ENCODE measurements around the gene FADS3. TPM values are rescaled to one million over a fixed set of nuclear protein-coding genes. Genes with fewer than 3 reads are reported as not detected.

Gene FADS3
- total RNA-seq, 1 experiment from 2014 or later = 65.8 TPM

- H3K36me3 ChIP-seq (ENCODE audit: control insufficient read depth in 1 of 2, insufficient read depth in 2 of 2, low read length in 2 of 2) = no peaks in the 10 kb centered on the region
- H3K4me2 ChIP-seq (ENCODE audit: low read length) = no peak overlapping the region
- BruUV-seq (replicated peaks) = no TSS peak
- H3K27me3 ChIP-seq (ENCODE audit: insufficient read depth, low read length) = no peaks in the 10 kb centered on the region
- no peak overlapping the region for H3K27ac ChIP-seq (ENCODE audit: low read depth, low read length)
- no peaks in the 10 kb centered on the region for H3K9me2 ChIP-seq (ENCODE audit: insufficient read depth)
- H3K4me3 ChIP-seq (replicated peaks in 1 of 2; ENCODE audit: low read depth in 1 of 2, low read length in 2 of 2) = no peak overlapping the region
- CTCF ChIA-PET = interaction anchor here (0.6 kb wide), 1 partner anchor 21 kb away, joined by 3 read pairs; no protein-coding TSS in a partner anchor
- DNase-seq (ENCODE audit: low read depth, low spot score) (no peak), ATAC-seq (no peak)
- no peak overlapping the region for H2AFZ ChIP-seq (ENCODE audit: low read depth, low read length, poor library complexity, severe bottlenecking)
- H3K9me3 ChIP-seq (ENCODE audit: control insufficient read depth in 1 of 2, insufficient read depth in 1 of 2, low read depth in 1 of 2, low read length in 2 of 2) = no peaks in the 10 kb centered on the region
- H3K9ac ChIP-seq (ENCODE audit: low read length) = no peak overlapping the region
- no peaks in the 10 kb centered on the region for H4K20me1 ChIP-seq (ENCODE audit: insufficient read depth)
- POLR2A ChIA-PET = no interaction called here
- no peaks in the 10 kb centered on the region for H3K79me2 ChIP-seq (ENCODE audit: insufficient read depth, low read length)
- peaks cover 5 to 16% of the 10 kb centered on the region in 2 experiments; a peak in 3 of 4 replicates for H3K4me1 ChIP-seq (ENCODE audit: control insufficient read depth in 1 of 2, insufficient read depth in 2 of 2, low read length in 2 of 2)
- TF ChIP-seq, protein P1, sequence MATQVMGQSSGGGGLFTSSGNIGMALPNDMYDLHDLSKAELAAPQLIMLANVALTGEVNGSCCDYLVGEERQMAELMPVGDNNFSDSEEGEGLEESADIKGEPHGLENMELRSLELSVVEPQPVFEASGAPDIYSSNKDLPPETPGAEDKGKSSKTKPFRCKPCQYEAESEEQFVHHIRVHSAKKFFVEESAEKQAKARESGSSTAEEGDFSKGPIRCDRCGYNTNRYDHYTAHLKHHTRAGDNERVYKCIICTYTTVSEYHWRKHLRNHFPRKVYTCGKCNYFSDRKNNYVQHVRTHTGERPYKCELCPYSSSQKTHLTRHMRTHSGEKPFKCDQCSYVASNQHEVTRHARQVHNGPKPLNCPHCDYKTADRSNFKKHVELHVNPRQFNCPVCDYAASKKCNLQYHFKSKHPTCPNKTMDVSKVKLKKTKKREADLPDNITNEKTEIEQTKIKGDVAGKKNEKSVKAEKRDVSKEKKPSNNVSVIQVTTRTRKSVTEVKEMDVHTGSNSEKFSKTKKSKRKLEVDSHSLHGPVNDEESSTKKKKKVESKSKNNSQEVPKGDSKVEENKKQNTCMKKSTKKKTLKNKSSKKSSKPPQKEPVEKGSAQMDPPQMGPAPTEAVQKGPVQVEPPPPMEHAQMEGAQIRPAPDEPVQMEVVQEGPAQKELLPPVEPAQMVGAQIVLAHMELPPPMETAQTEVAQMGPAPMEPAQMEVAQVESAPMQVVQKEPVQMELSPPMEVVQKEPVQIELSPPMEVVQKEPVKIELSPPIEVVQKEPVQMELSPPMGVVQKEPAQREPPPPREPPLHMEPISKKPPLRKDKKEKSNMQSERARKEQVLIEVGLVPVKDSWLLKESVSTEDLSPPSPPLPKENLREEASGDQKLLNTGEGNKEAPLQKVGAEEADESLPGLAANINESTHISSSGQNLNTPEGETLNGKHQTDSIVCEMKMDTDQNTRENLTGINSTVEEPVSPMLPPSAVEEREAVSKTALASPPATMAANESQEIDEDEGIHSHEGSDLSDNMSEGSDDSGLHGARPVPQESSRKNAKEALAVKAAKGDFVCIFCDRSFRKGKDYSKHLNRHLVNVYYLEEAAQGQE (IDR thresholded peaks at IDR 0.05; ENCODE audit: low read depth) = no peak
- TF ChIP-seq ELF1 (IDR thresholded peaks at IDR 0.05; ENCODE audit: borderline replicate concordance, low read depth) (no peak), SP1 (IDR thresholded peaks at IDR 0.05; ENCODE audit: low read depth) (no peak), RAD21 (IDR thresholded peaks at IDR 0.05; ENCODE audit: low read depth) (no peak), POLR2A (IDR thresholded peaks at IDR 0.05; ENCODE audit: borderline replicate concordance, extremely low read depth, insufficient read depth, insufficient read length) (no peak), EZH2 (IDR thresholded peaks at IDR 0.05) (no peak), SIN3A (IDR thresholded peaks at IDR 0.05; ENCODE audit: low read depth) (no peak), CEBPB (IDR thresholded peaks at IDR 0.05; ENCODE audit: low read depth) (no peak), YY1 (IDR thresholded peaks at IDR 0.05; ENCODE audit: extremely low read depth, insufficient replicate concordance, low read depth, low read length) (no peak), TCF7L2 (IDR thresholded peaks at IDR 0.05; ENCODE audit: borderline replicate concordance, extremely low read depth, insufficient read depth, insufficient read length) (no peak), SRF (IDR thresholded peaks at IDR 0.05; ENCODE audit: low read depth) (no peak), CTCF (IDR thresholded peaks at IDR 0.05 in 2 of 3, conservative IDR thresholded peaks at IDR 0.05 in 1 of 3; ENCODE audit: borderline replicate concordance in 1 of 3, insufficient read depth in 1 of 3, low read depth in 2 of 3, low read length in 2 of 3) (no peak)
- TF ChIP-seq, protein P2, sequence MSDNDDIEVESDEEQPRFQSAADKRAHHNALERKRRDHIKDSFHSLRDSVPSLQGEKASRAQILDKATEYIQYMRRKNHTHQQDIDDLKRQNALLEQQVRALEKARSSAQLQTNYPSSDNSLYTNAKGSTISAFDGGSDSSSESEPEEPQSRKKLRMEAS (IDR thresholded peaks at IDR 0.05) = no peak
- TF ChIP-seq, protein P3, sequence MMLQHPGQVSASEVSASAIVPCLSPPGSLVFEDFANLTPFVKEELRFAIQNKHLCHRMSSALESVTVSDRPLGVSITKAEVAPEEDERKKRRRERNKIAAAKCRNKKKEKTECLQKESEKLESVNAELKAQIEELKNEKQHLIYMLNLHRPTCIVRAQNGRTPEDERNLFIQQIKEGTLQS (IDR thresholded peaks at IDR 0.05) = no peak
- RAD21 ChIA-PET (ENCODE audit: low non-redundant PET in 1 of 2, low total read pairs in 2 of 2, uncharacterized antibody in 2 of 2, unreplicated experiment in 2 of 2) = no interaction called here
- intact Hi-C loops (cut with micrococcal nuclease) = no loop called here
These were observed 27.8 kb upstream of the FADS3 start for GRCh38 chr11:61918938-61919704.

Data from HCT116 (cell line).